Glutamatergic neuron (in vitro differentiated cells): ENCODE results near the gene DLG2. TPM values are rescaled to one million over a fixed set of nuclear protein-coding genes. Genes with fewer than 3 reads are reported as not detected.

Experiments
- DNase-seq: peaks from one replicate; pipeline ENCODE4 v3.0.0; 2022
- H3K27ac Mint-ChIP-seq: one replicate; pipeline ENCODE4 v1.8.0; 2020; ENCODE audit warnings: mild to moderate bottlenecking, mixed read lengths, inconsistent platforms; ENCODE audit not compliant: unreplicated experiment
- H3K27me3 Mint-ChIP-seq: one replicate; pipeline ENCODE4 v1.8.0; 2020; ENCODE audit warnings: mild to moderate bottlenecking, moderate library complexity, mixed read lengths, inconsistent platforms; ENCODE audit not compliant: unreplicated experiment
- H3K36me3 Mint-ChIP-seq: one replicate; pipeline ENCODE4 v1.8.0; 2020; ENCODE audit warnings: mild to moderate bottlenecking, mixed read lengths, inconsistent platforms; ENCODE audit not compliant: unreplicated experiment
- H3K4me1 Mint-ChIP-seq: one replicate; pipeline ENCODE4 v1.8.0; 2020; ENCODE audit warnings: mild to moderate bottlenecking, low read depth, mixed read lengths, inconsistent platforms; ENCODE audit not compliant: unreplicated experiment
- H3K4me3 Mint-ChIP-seq: one replicate; pipeline ENCODE4 v1.8.0; 2020; ENCODE audit warnings: mild to moderate bottlenecking, mixed read lengths, inconsistent platforms; ENCODE audit not compliant: unreplicated experiment
- H3K9me3 Mint-ChIP-seq: one replicate; pipeline ENCODE4 v1.8.0; 2020; ENCODE audit warnings: mild to moderate bottlenecking, moderate library complexity, mixed read lengths, inconsistent platforms; ENCODE audit not compliant: unreplicated experiment
- CTCF ChIP-seq: fragments of 200-600 bp; sonication (generic); IDR thresholded peaks from one replicate; pipeline ENCODE4 v1.5.0; 2021; ENCODE audit not compliant: partially characterized antibody, unreplicated experiment
- total RNA-seq: library from RNA; stranded (reverse); fragmentation: NEBNext Ultra II Directional; extraction: Animal tissue kit (Norgen Biotek cat#: 25700); gene quantifications from one replicate; pipeline ENCODE4 v1.2.1, GENCODE V29; 2021; ENCODE audit not compliant: unreplicated experiment

DLG2 gene
- total RNA-seq, 1 donor from 2014 or later: 2.9 TPM

- H3K9me3 Mint-ChIP-seq: no peaks in the 10 kb centered on the region
- no peak for DNase-seq
Observed at GRCh38 chr11:84137960-84138359, 1489.2 kb downstream of the DLG2 start.

GRCh38 chr11:84137505-84137904 is 1489.6 kb downstream of the DLG2 start:
- no peak for TF ChIP-seq CTCF
- H3K4me1 Mint-ChIP-seq: no peaks in the 10 kb centered on the region
- H3K27me3 Mint-ChIP-seq: no peaks in the 10 kb centered on the region
- DNase-seq: no peak
- no peaks in the 10 kb centered on the region for H3K36me3 Mint-ChIP-seq
- H3K27ac Mint-ChIP-seq: no peak overlapping the region
- no peak overlapping the region for H3K4me3 Mint-ChIP-seq
- no peaks in the 10 kb centered on the region for H3K9me3 Mint-ChIP-seq

More at GRCh38 chr11:84137960-84138359, 1489.2 kb downstream of the DLG2 start:
- Mint-ChIP-seq H3K36me3 (no peaks in the 10 kb centered on the region), H3K27me3 (no peaks in the 10 kb centered on the region), H3K4me1 (no peaks in the 10 kb centered on the region), H3K27ac (no peak overlapping the region), H3K4me3 (no peak overlapping the region)
- no peak for TF ChIP-seq CTCF

- no peak for TF ChIP-seq CTCF
Observed at GRCh38 chr11:84136926-84137325, 1490.2 kb downstream of the DLG2 start.

GRCh38 chr11:84130646-84131427 is 1496.3 kb downstream of the DLG2 start:
- Mint-ChIP-seq H3K27me3 (no peaks in the 10 kb centered on the region), H3K9me3 (no peaks in the 10 kb centered on the region), H3K4me1 (no peaks in the 10 kb centered on the region), H3K4me3 (no peak overlapping the region), H3K36me3 (no peaks in the 10 kb centered on the region), H3K27ac (no peak overlapping the region)
- TF ChIP-seq CTCF: no peak
- no peak for DNase-seq

More at GRCh38 chr11:84136926-84137325, 1490.2 kb downstream of the DLG2 start:
- no peak for DNase-seq
- no peaks in the 10 kb centered on the region for H3K9me3 Mint-ChIP-seq
- H3K36me3 Mint-ChIP-seq: no peaks in the 10 kb centered on the region
- no peak overlapping the region for H3K27ac Mint-ChIP-seq
- H3K4me3 Mint-ChIP-seq: no peak overlapping the region
- H3K4me1 Mint-ChIP-seq: no peaks in the 10 kb centered on the region
- no peaks in the 10 kb centered on the region for H3K27me3 Mint-ChIP-seq

GRCh38 chr11:84129961-84130576 is 1497.1 kb downstream of the DLG2 start:
- Mint-ChIP-seq H3K27me3 (no peaks in the 10 kb centered on the region), H3K36me3 (no peaks in the 10 kb centered on the region), H3K4me3 (no peak overlapping the region), H3K9me3 (no peaks in the 10 kb centered on the region), H3K4me1 (no peaks in the 10 kb centered on the region), H3K27ac (no peak overlapping the region)
- DNase-seq: no peak
- TF ChIP-seq CTCF: no peak
